GM23338 (cell line): ENCODE measurements around the gene CLNK. TPM values are rescaled to one million over a fixed set of nuclear protein-coding genes. Genes with fewer than 3 reads are reported as not detected.

Source experiments
- ATAC-seq: fragments of 200-7000 bp; cut with Tn5 transposase; 3 replicates; pipeline ENCODE4 v1.9.1; 2020
- DNase-seq: peaks from one replicate; pipeline ENCODE4 v3.0.0-alpha.2; 2015; ENCODE audit warnings: low spot score
- H2AFZ ChIP-seq: fragments of 200-600 bp; sonication (generic); 2 replicates; pipeline ENCODE4 v1.8.0; 2016; ENCODE audit warnings: antibody characterized with exemption, mild to moderate bottlenecking, moderate library complexity
- H3F3A ChIP-seq: fragments of 200-600 bp; sonication (generic); replicated peaks from 2 replicates; pipeline ENCODE4 v1.8.0; 2017; ENCODE audit warnings: antibody characterized with exemption, mixed run types, low read depth
- H3K27ac ChIP-seq: fragments of 200-600 bp; sonication (generic); 2 replicates; pipeline ENCODE4 v1.6.1; 2016; ENCODE audit warnings: low read depth
- H3K27me3 ChIP-seq: fragments of 200-600 bp; sonication (generic); 2 replicates; pipeline ENCODE4 v1.8.0; 2016; ENCODE audit warnings: mild to moderate bottlenecking, mixed run types, moderate library complexity; ENCODE audit not compliant: insufficient read depth
- H3K36me3 ChIP-seq: fragments of 200-600 bp; sonication (generic); 2 replicates; pipeline ENCODE4 v1.8.0; 2016; ENCODE audit warnings: mild to moderate bottlenecking; ENCODE audit not compliant: insufficient read depth
- H3K4me1 ChIP-seq: fragments of 200-600 bp; sonication (generic); 2 replicates; pipeline ENCODE4 v1.8.0; 2016; ENCODE audit warnings: mild to moderate bottlenecking, moderate library complexity; ENCODE audit not compliant: insufficient read depth
- H3K4me2 ChIP-seq: fragments of 200-600 bp; sonication (generic); 2 replicates; pipeline ENCODE4 v1.7.1; 2017; ENCODE audit warnings: mixed run types
- H3K4me3 ChIP-seq: fragments of 200-600 bp; sonication (generic); 2 replicates; pipeline ENCODE4 v1.6.1; 2016; ENCODE audit warnings: mixed run types
- H3K79me2 ChIP-seq: fragments of 200-600 bp; sonication (generic); replicated peaks from 2 replicates; pipeline ENCODE4 v1.8.0; 2017; ENCODE audit warnings: mild to moderate bottlenecking; ENCODE audit not compliant: insufficient read depth
- H3K9me2 ChIP-seq: fragments of 200-600 bp; sonication (generic); 2 replicates; pipeline ENCODE4 v1.8.0; 2017; ENCODE audit not compliant: insufficient read depth
- H4K20me1 ChIP-seq: fragments of 200-600 bp; sonication (generic); replicated peaks from 2 replicates; pipeline ENCODE4 v1.8.0; 2017; ENCODE audit warnings: mild to moderate bottlenecking; ENCODE audit not compliant: insufficient read depth
- H3K27ac Mint-ChIP-seq: 2 replicates; pipeline ENCODE4 v1.8.0; 2020; ENCODE audit warnings: inconsistent platforms, mild to moderate bottlenecking, moderate library complexity, mixed read lengths
- H3K27me3 Mint-ChIP-seq: 3 replicates; pipeline ENCODE4 v1.8.0; 2022; ENCODE audit warnings: low read depth, mild to moderate bottlenecking, moderate library complexity, mixed read lengths, inconsistent platforms; ENCODE audit not compliant: insufficient read depth, poor library complexity
- H3K36me3 Mint-ChIP-seq: 3 replicates; pipeline ENCODE4 v1.8.0; 2021; ENCODE audit warnings: low read depth, mild to moderate bottlenecking, inconsistent platforms, moderate library complexity, mixed read lengths
- H3K4me1 Mint-ChIP-seq: 3 replicates; pipeline ENCODE4 v1.8.0; 2020; ENCODE audit warnings: mild to moderate bottlenecking, inconsistent platforms, mixed read lengths
- H3K4me3 Mint-ChIP-seq: 3 replicates; pipeline ENCODE4 v1.8.0; 2021; ENCODE audit warnings: moderate library complexity, mild to moderate bottlenecking, inconsistent platforms, mixed read lengths
- H3K9me3 Mint-ChIP-seq: 3 replicates; pipeline ENCODE4 v1.8.0; 2020; ENCODE audit warnings: moderate library complexity, mild to moderate bottlenecking, inconsistent platforms, mixed read lengths
- CREB1 ChIP-seq: fragments of 250-450 bp; sonication (Bioruptor Pico); IDR thresholded peaks from 2 replicates; pipeline ENCODE4 v1.5.0; 2020; ENCODE audit warnings: low read depth, mild to moderate bottlenecking, moderate library complexity
- EZH2 ChIP-seq: fragments of 200-600 bp; sonication (generic); IDR thresholded peaks from one replicate; pipeline ENCODE4 v1.8.0; 2017; ENCODE audit warnings: antibody characterized with exemption, mild to moderate bottlenecking, low read depth; ENCODE audit not compliant: unreplicated experiment
- EZH2phosphoT487 ChIP-seq: fragments of 200-600 bp; sonication (generic); IDR thresholded peaks from one replicate; pipeline ENCODE4 v1.8.1; 2018; ENCODE audit warnings: antibody characterized with exemption; ENCODE audit not compliant: unreplicated experiment
- JUNB ChIP-seq: IDR thresholded peaks from one replicate; pipeline ENCODE4 v1.6.1; 2016; ENCODE audit warnings: antibody characterized with exemption; ENCODE audit not compliant: unreplicated experiment
- NANOG ChIP-seq: IDR thresholded peaks from 2 replicates; pipeline ENCODE4 v1.6.1; 2016; ENCODE audit warnings: antibody characterized with exemption, borderline replicate concordance
- POLR2AphosphoS5 ChIP-seq: IDR thresholded peaks from 2 replicates; pipeline ENCODE4 v1.6.1; 2016; ENCODE audit warnings: antibody characterized with exemption, low read depth
- STAT1 ChIP-seq: IDR thresholded peaks from one replicate; pipeline ENCODE4 v1.6.1; 2016; ENCODE audit warnings: antibody characterized with exemption; ENCODE audit not compliant: unreplicated experiment
- ZNF114 ChIP-seq: fragments of 250-450 bp; sonication (Bioruptor Pico); IDR thresholded peaks from 2 replicates; pipeline ENCODE4 v1.5.0; 2020; ENCODE audit warnings: mild to moderate bottlenecking, moderate library complexity
- ZNF331 ChIP-seq: fragments of 250-450 bp; sonication (Bioruptor Pico); IDR thresholded peaks from 2 replicates; pipeline ENCODE4 v1.5.0; 2020; ENCODE audit warnings: low read depth, mild to moderate bottlenecking, moderate library complexity
- polyA plus RNA-seq: library from polyadenylated mRNA; unstranded; fragments of >200 nt; fragmentation: Nextera tagmentation; extraction: Ambion mirVana; gene quantifications from 2 replicates; pipeline ENCODE4 v1.2.1, GENCODE V29; 2016
- total RNA-seq: library from RNA; depleted of rRNA; stranded (reverse); fragments of >200 nt; shearing (Covaris generic); gene quantifications from 2 replicates; pipeline ENCODE4 v1.2.3, GENCODE V29; 2014
- TF ChIP-seq, protein P1 (sequence below): fragments of 250-450 bp; sonication (Bioruptor Pico); IDR thresholded peaks from 2 replicates; pipeline ENCODE4 v1.5.0; 2020; ENCODE audit warnings: mild to moderate bottlenecking, moderate library complexity
- TF ChIP-seq, protein P2 (sequence below): IDR thresholded peaks from one replicate; pipeline ENCODE4 v1.6.1; 2018; ENCODE audit warnings: antibody characterized with exemption; ENCODE audit not compliant: unreplicated experiment
- TF ChIP-seq, protein P3 (sequence below): IDR thresholded peaks from 2 replicates; pipeline ENCODE4 v1.6.1; 2016; ENCODE audit warnings: antibody characterized with exemption
- TF ChIP-seq, protein P4 (sequence below), 2 experiments: fragments of 200-600 bp in 1 of 2; sonication (generic) in 1 of 2; conservative IDR thresholded peaks; 2 replicates each; pipeline versions ENCODE4 v1.5.1 to v1.6.1; 2016 to 2017; ENCODE audit warnings: antibody characterized with exemption in 2 of 2, low read depth in 2 of 2, mild to moderate bottlenecking in 2 of 2, moderate library complexity in 1 of 2

The CLNK gene
- total and polyA plus RNA-seq, 2 experiments from 2014 or later: not detected

DNA sequence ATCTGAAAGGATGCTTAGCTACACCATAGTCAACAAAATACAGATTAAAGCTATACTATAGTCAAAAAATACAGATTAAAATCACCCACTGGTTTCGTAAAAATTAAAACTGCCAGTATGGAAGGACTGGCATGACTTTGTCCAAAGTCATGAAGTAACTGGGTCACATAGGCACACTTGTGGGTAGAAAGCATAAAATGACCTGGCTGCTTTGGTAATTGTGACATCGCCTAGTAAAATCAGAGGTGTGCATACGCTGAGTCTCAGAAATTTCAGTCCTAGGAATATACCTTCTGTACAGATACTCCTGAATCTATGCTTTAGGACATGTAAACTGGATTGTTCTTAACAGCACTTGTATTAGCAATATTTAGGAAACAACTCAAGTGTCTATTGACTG, 28.1 kb downstream of the CLNK start:
- no peaks in the 10 kb centered on the region for H3K79me2 ChIP-seq
- DNase-seq: no peak
- Mint-ChIP-seq H3K36me3 (no peaks in the 10 kb centered on the region), H3K4me1 (peaks cover 4% of the 10 kb centered on the region; the same call in 2 of the 3 replicates), H3K4me3 (no peak overlapping the region), H3K9me3 (no peaks in the 10 kb centered on the region), H3K27me3 (no peaks in the 10 kb centered on the region), H3K27ac (no peak overlapping the region)
- peaks cover 4% of the 10 kb centered on the region for H3K4me1 ChIP-seq
- no peaks in the 10 kb centered on the region for H3K36me3 ChIP-seq
- no peaks in the 10 kb centered on the region for H3K9me2 ChIP-seq
- no peaks in the 10 kb centered on the region for H4K20me1 ChIP-seq
- H3K27me3 ChIP-seq: no peaks in the 10 kb centered on the region
- ATAC-seq: no peak
- no peak overlapping the region for H3K27ac ChIP-seq
- H3K4me3 ChIP-seq: no peak overlapping the region
- no peak for TF ChIP-seq EZH2
- TF ChIP-seq, protein P1, sequence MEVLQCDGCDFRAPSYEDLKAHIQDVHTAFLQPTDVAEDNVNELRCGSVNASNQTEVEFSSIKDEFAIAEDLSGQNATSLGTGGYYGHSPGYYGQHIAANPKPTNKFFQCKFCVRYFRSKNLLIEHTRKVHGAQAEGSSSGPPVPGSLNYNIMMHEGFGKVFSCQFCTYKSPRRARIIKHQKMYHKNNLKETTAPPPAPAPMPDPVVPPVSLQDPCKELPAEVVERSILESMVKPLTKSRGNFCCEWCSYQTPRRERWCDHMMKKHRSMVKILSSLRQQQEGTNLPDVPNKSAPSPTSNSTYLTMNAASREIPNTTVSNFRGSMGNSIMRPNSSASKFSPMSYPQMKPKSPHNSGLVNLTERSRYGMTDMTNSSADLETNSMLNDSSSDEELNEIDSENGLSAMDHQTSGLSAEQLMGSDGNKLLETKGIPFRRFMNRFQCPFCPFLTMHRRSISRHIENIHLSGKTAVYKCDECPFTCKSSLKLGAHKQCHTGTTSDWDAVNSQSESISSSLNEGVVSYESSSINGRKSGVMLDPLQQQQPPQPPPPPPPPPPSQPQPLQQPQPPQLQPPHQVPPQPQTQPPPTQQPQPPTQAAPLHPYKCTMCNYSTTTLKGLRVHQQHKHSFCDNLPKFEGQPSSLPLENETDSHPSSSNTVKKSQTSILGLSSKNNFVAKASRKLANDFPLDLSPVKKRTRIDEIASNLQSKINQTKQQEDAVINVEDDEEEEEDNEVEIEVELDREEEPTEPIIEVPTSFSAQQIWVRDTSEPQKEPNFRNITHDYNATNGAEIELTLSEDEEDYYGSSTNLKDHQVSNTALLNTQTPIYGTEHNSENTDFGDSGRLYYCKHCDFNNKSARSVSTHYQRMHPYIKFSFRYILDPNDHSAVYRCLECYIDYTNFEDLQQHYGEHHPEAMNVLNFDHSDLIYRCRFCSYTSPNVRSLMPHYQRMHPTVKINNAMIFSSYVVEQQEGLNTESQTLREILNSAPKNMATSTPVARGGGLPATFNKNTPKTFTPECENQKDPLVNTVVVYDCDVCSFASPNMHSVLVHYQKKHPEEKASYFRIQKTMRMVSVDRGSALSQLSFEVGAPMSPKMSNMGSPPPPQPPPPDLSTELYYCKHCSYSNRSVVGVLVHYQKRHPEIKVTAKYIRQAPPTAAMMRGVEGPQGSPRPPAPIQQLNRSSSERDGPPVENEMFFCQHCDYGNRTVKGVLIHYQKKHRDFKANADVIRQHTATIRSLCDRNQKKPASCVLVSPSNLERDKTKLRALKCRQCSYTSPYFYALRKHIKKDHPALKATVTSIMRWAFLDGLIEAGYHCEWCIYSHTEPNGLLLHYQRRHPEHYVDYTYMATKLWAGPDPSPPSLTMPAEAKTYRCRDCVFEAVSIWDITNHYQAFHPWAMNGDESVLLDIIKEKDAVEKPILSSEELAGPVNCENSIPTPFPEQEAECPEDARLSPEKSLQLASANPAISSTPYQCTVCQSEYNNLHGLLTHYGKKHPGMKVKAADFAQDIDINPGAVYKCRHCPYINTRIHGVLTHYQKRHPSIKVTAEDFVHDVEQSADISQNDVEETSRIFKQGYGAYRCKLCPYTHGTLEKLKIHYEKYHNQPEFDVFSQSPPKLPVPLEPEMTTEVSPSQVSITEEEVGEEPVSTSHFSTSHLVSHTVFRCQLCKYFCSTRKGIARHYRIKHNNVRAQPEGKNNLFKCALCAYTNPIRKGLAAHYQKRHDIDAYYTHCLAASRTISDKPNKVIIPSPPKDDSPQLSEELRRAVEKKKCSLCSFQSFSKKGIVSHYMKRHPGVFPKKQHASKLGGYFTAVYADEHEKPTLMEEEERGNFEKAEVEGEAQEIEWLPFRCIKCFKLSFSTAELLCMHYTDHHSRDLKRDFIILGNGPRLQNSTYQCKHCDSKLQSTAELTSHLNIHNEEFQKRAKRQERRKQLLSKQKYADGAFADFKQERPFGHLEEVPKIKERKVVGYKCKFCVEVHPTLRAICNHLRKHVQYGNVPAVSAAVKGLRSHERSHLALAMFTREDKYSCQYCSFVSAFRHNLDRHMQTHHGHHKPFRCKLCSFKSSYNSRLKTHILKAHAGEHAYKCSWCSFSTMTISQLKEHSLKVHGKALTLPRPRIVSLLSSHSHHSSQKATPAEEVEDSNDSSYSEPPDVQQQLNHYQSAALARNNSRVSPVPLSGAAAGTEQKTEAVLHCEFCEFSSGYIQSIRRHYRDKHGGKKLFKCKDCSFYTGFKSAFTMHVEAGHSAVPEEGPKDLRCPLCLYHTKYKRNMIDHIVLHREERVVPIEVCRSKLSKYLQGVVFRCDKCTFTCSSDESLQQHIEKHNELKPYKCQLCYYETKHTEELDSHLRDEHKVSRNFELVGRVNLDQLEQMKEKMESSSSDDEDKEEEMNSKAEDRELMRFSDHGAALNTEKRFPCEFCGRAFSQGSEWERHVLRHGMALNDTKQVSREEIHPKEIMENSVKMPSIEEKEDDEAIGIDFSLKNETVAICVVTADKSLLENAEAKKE (CRISPR knock-in tag): no peak
- TF ChIP-seq, protein P2, sequence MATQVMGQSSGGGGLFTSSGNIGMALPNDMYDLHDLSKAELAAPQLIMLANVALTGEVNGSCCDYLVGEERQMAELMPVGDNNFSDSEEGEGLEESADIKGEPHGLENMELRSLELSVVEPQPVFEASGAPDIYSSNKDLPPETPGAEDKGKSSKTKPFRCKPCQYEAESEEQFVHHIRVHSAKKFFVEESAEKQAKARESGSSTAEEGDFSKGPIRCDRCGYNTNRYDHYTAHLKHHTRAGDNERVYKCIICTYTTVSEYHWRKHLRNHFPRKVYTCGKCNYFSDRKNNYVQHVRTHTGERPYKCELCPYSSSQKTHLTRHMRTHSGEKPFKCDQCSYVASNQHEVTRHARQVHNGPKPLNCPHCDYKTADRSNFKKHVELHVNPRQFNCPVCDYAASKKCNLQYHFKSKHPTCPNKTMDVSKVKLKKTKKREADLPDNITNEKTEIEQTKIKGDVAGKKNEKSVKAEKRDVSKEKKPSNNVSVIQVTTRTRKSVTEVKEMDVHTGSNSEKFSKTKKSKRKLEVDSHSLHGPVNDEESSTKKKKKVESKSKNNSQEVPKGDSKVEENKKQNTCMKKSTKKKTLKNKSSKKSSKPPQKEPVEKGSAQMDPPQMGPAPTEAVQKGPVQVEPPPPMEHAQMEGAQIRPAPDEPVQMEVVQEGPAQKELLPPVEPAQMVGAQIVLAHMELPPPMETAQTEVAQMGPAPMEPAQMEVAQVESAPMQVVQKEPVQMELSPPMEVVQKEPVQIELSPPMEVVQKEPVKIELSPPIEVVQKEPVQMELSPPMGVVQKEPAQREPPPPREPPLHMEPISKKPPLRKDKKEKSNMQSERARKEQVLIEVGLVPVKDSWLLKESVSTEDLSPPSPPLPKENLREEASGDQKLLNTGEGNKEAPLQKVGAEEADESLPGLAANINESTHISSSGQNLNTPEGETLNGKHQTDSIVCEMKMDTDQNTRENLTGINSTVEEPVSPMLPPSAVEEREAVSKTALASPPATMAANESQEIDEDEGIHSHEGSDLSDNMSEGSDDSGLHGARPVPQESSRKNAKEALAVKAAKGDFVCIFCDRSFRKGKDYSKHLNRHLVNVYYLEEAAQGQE: no peak
- TF ChIP-seq ZNF331: no peak
- TF ChIP-seq, protein P3, sequence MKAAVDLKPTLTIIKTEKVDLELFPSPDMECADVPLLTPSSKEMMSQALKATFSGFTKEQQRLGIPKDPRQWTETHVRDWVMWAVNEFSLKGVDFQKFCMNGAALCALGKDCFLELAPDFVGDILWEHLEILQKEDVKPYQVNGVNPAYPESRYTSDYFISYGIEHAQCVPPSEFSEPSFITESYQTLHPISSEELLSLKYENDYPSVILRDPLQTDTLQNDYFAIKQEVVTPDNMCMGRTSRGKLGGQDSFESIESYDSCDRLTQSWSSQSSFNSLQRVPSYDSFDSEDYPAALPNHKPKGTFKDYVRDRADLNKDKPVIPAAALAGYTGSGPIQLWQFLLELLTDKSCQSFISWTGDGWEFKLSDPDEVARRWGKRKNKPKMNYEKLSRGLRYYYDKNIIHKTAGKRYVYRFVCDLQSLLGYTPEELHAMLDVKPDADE: no peak
- TF ChIP-seq EZH2phosphoT487: no peak
- TF ChIP-seq NANOG: no peak
- TF ChIP-seq STAT1: no peak
- no peak for TF ChIP-seq CREB1
- no peak for TF ChIP-seq ZNF114 (CRISPR knock-in tag)
- TF ChIP-seq, protein P4, sequence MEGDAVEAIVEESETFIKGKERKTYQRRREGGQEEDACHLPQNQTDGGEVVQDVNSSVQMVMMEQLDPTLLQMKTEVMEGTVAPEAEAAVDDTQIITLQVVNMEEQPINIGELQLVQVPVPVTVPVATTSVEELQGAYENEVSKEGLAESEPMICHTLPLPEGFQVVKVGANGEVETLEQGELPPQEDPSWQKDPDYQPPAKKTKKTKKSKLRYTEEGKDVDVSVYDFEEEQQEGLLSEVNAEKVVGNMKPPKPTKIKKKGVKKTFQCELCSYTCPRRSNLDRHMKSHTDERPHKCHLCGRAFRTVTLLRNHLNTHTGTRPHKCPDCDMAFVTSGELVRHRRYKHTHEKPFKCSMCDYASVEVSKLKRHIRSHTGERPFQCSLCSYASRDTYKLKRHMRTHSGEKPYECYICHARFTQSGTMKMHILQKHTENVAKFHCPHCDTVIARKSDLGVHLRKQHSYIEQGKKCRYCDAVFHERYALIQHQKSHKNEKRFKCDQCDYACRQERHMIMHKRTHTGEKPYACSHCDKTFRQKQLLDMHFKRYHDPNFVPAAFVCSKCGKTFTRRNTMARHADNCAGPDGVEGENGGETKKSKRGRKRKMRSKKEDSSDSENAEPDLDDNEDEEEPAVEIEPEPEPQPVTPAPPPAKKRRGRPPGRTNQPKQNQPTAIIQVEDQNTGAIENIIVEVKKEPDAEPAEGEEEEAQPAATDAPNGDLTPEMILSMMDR (conservative IDR thresholded peaks at IDR 0.05; ENCODE audit: low read depth in 2 of 2): no peak
- no peak for TF ChIP-seq POLR2AphosphoS5
- no peak for TF ChIP-seq JUNB
- H3F3A ChIP-seq: no peaks in the 10 kb centered on the region
- 0 out of 2 replicates have a peak overlapping the region, but pooled peaks have one; percentile 15 for H3K4me2 ChIP-seq
- no peak overlapping the region for H2AFZ ChIP-seq
